Measurements from ENCODE around the gene ENDOV.

The ENDOV gene

DNA sequence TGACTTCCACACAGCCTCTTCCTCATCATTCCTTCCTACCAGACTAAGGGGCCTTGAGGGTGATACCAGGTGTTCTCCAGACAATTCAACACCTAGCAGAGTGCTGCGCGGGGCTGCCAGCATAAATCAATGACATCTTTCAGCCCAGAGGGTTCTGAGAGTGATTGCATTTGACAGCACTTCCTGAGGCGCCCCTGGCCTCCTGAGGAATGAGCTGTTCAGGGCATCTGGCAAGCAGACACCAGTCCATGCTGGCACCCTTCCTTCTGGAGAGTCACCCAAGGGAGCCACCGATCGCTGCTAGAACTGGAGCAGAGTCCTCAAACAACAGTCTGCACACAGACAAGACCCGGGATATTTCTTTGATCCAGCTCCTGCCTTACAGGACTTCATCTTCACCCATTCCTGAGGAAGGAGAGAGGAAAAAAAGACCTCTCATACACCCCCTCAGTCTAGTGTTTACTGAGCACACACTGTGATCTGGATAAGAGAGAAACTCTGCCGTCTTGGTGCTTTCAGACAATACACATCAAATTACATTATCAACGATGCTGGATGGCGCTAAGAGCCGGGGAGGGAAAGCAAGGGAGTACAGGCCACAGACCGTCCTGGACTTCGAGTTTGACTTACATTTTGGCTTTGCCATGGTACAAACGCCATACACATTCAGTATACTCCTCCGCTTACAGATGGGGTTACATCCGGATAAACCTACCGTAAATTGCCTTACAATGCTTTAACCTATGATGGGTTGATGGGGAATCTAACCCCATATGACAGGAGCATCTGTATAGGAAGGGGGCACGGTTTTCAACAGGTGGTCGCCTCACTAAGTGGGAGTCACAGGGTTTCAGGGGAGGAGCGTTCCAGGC, 38.4 kb downstream of the ENDOV start:
- DNase-seq, result no peak

DNA sequence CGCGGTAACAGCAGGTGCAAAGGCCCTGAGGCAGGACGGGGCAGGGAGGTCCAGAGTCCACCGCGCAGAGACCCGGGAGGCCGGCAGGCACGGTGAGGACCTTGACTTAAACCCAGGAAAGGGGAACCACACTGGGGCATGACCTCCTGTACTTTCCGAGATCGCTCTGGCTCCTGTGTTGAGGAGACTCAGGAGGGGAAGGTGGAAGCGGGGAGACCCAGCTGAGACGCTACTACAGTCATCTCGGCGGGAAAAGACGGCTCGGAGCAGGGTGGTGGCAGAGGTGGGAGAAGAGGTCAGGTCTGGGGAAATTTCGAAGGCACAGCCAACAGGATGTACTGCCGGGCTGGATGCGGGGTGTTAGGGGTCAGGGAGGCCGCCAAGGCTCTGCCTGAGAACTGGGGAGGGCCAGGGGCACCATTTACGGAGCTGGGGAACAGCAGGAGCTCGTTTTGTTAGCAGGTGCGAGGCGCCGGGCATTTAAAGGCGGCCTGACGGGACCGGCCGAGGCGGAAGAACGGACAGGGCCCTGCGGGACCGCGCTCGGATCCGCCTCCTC, 39.1 kb downstream of the ENDOV start:
- no peak for DNase-seq

DNA sequence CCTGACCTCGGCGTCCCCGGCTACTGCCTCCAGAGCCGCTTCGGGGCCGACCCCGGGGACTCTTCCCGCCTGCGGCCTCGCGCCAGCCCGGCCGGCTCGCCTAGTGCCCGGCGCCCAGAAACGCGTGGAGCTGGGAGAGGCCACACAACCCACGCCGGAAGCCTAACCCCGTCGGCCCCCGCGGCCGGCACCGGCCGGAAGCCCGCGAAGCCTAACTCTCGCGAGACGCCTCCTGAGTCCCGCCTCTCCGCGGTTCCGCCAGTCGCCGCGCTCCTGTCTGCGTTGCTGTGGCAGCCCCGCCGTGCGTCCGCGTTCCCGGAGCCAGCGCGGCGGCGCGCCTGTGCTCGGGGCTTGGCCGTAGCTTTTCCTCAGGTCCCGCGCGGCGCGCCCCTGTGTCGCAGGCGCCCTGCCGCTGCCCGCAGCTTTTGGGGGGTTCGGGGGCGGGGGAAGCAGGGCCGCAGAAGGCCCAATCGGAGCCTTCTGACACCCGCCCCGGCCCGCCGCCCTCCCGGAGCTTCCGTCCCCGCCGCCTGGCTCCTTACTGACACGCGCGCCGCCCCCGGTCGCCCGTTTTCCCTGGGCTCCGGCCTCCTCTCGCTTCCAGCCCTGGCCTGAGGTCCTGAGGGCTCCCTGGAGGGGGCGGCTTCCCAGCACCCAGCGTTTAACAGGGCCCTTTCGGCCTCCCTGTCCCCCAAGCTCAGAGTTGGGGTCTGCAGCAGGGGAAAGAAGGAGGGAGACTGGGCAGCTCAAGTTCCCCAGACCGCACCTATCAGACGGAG, 39.8 kb downstream of the ENDOV start:
- peak; percentile 60 for DNase-seq

DNA sequence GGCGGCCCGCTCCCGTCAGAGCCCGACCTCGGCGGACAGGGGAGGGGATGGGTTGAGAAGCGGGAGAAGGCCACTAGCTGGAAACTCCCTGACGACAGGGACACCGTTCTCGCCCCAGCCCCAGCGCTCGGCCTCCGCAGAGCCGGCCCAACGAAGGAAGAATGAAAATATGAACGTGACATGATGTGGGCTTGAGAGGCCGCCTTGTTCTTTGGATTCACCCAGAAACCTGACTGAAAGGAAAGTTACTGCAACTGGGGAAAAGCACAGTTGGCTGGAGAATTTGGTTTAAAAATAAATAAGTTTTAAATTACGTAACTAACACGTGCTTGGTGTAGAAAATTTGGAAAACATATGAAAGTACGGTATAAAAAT, 40.4 kb downstream of the ENDOV start:
- no peak for DNase-seq

DNA sequence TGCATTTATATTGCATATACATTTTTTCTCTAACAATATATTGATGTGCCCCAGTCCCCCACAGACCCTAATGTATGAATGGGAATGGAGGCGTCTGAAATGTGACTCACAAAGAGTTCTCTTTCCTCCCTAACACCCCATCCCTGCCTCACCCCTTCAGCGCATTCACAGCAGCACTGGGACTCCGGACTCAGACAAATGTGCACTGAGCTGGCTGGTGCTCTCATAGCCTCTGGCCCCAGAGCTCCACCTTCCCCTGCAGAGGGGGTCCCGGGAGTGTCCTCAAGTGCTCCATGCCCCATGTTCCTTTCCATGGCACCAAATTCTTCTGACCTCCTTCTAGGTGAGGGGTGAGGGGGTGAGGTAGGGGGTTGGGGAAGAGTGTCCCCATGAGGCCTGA, 40.8 kb downstream of the ENDOV start:
- no peak for DNase-seq

DNA sequence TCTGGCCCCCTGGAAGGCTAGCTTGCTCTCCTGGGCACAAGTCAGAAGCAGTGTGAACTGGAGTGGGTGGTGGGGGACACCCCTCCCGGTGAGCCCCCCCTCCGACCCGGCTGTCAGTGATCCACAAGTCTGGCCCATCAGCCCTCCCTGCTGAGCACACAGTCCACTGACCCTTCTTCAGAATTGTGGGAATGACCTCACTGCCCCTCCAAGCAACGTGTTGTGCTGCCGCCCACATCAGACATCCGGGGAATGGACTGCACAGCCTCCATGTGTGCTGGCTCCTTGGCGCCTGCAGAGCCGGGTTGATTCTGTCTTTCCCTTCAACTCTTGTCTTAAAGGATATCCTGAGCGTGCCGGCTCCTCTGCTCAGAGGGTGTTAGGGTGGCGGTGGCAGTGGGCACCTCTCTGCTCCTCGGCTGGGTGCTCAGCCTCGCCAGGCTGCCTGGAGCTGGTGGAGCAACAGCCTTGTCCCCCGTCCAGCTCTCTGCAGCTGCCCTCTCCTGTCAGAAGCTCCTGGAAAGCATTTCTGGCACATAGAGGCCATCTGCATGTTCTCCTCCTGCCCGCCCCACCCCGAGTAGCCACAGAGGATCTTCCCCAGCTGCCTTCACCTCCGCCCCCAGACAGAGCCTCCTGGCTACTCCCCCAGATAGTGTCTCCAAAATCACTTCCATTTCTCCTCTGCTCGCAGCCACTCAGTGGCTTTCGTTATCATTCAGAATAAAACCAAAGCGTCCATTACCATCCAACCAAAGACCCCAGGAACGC, 41.7 kb downstream of the ENDOV start:
- no peak for DNase-seq

DNA sequence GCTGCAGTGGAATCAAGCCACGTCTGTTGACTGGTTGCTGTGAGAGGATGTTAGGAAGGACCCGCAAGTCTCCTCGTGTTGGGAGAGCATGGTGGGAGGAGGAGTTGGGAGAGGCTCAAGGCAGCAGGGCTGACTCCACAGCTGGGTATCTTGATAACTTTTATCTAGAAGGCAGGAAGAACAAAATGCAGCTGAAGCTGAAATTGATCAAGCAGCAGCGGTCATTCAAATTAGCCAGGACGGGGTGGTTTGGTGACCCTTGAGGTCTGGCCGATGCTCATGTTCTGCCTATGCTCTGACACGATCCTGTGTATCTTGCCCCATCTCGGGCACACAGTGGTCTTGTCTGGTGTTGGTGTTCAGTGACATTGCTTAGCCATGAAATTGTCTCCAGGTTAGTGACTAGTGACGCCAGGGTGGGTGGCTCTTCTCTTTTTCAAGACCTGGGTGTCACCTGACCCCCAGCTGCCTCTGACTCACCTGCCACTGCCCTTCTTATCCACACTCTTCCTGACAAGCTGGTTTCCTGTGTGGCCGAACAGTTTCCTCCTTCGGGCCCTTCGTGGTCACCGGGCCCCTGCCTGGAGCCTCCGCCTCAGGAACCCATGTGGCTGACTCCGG, 42.4 kb downstream of the ENDOV start:
- no peak for DNase-seq

DNA sequence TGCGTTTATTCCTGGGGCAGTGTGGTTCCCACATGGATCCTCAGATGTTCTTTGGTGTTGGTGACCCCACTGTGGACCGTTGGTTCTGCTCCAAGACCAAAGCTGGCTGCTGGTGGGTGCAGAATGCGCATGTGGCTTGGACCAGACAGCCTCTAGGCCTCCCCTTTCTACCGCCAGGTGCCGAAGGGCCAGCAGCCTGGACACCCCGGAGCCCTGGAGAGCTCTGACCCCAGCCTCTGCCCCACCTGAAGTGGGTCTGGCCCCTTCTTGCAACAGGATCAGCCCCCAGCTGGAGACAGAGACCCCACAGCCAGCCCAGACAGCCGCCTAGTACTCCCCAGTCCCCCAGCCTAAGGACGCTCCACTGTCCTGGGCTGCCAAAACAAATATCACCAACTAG, 43.0 kb downstream of the ENDOV start:
- DNase-seq, result no peak

DNA sequence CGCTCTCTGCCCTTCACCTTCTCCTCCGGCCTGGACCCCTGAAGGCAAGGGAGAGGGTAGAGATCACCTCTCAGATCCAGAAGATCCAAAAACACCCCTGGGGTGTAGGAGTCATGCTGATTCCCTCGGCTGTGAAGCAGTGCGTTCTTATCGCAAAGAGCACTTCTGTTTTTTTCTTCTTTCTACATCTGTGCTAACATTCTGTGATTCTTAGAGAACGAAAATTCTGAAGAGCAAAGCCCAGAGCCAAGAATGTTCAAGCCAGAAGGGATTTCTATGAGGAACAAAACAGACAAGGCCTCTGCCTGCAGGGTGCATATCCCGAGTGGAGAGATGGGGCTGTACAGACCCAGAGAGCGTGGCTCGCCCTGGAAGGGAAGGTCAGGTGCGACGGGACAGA, 44.3 kb downstream of the ENDOV start:
- DNase-seq, result no peak

DNA sequence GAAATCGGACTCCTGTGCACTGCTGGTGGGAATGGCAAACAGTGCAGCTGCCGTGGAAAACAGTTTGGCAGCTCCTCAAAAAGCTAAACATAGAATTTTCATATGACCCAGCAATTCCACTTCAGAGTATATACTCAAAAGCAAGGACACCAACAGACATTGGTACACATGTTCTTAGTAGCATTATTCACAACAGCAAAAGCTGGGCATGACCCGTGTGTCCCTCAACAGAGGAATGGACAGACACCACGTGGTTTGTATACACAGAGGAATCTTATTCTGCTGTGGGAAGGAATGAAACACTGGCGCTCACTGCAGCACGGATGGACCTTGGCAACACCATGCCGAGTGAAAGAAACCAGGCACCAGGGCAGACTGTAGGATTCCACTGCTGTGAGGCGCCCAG, 45.5 kb downstream of the ENDOV start:
- DNase-seq, result no peak

DNA sequence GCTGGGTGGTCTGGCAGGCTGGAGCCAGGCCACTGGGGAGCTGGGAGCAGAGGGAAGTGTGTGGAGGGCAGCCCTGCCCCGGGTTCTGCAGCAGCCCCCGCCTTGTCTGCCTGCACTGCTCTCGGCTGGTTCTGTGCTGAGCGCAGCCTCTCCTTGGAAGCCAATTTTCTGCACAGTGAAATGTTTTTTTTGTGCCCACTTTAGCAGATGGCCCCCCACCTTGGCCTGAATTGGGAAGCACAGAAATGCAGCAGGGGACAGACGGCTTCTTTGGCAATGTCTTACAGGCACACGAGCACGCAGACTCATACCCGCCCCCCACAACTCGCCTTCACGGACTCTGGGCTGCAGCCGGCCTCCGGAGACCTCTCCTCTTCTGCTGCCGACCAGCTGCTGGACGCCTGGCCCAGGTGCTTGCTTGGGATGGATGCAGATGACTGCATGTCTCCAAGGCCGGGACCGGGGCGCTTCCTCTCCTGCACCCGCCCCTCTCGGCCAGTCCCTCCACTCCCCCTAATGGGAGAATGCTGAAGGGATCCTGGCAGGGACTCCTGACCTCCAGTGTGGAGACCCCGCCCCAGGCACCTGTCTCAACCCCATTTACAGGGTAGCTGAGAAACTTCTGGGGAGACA, 46.7 kb downstream of the ENDOV start:
- DNase-seq, result no peak

DNA sequence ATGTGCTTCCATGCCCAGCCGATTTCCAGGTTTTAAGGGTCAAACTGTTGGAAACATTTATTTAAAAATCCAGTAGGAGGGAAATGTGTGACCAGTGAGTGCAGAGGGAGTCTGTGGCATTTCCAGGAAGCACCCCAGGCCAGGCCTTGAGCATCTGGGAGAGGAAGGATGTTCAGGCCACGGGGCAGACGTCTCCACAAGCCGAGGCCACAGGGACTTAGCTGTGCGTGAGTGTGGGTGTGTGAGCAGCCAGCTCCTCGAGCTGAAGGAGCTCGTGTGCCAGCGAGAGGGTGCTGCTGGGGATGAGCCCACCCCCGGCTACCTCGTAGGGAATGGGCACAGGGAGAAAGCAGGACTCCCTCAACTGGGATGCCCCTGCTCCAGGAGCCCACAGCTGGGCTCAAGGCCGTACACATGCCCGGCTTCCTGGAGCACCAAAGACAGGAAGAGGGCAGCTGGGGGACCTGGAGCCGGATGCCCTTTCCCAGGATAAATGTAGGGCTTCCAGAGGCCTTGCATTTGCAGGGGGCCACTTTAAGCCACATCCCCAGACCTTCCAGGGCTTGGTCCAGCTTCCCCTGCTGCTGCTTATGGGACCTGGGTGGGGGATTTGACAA, 48.9 kb downstream of the ENDOV start:
- no peak for DNase-seq

DNA sequence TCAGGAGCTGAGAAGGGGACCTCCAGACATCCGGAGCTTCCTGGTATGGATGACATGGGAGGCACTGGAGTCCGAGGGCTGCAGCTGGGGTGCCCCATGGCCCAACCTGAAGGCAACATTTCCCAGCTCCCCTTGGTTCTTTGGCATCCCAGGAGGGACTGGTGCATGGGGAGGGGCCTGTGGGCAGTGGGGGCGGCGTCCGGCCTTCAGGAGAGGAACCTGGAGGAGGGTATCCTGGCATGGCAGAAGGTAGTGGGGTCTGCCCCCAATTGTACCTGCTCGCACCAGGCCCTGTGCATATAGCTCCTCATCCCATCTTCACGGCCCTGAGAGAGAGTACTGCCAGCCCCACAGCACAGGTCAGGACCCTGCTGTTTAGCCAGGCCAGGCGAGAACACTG, 49.5 kb downstream of the ENDOV start:
- DNase-seq, result no peak

DNA sequence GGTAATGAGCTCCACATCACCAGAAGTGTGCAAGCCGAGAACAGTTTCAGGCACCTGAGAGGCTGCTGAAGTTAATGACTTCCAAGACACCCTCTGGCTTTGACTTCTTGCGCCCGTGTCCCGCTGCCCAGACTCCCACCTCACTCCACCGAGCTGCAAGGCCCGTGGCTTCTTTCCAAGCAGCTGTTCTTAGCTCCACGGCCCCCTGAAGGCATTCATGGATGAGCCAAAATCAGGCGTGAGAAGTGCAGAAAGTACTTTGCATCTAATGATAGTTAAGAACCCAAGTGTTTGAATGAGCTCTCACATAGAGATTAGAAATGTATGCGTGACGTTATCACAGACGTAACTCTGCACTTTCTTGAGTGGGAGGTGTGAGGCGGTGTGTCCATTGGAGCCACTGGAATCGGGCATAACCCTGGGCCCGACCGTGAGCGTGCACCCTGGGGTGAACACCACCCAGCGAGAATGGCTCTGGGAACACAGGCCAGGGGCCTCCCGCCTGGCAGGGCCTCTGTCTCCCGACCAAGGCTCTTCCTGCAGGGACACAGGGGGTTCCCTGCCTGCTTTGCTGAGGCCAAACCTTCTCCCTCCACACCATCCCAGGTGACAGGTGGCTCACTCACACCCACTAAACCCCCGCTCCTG, 50.5 kb downstream of the ENDOV start:
- no peak for DNase-seq

DNA sequence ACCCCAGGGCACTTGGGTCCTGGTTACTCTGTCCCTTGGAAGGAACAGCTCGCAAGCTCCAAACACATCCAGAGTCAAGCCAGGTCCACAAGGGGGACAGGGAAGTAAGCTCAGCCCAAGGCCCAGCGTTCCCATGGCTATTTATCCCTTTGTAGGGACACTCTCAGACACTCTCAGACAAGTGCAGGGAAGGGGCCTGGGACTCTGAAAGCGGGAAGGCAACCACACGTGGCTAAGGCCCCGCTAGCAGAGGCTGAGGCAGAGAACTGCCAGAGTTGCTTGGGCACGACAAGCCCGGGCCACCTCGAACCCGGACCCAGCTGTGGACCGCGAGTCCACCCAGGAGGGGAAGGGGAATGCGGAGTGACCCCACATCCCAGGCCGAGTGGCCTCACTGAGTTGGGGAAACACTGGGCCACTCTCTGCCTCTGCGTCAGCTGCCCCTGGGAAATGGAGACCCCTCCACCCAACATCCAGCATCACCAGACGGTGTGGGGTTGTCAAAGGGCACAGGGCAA, 51.3 kb downstream of the ENDOV start:
- DNase-seq, result no peak

DNA sequence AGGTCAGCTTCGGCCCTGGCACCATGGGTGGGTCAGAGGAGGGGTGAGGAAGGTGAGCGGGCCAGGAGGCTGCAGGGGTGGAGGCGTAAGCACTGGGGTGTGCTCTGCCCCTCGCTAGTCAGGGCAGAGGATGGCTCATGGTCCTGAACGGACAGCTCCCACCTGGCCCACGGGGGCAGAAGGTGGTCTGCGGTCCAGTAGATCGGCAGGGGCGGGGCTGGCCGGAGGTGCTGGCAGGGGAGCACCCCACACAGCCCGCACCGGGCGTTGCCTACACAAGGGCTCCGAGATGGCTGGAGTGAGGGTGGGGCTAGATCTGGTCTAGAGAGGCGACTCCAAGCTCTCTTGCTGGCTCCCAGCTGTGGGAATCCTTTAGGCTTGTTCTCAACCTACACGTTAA, 53.3 kb downstream of the ENDOV start:
- DNase-seq, result no peak

DNA sequence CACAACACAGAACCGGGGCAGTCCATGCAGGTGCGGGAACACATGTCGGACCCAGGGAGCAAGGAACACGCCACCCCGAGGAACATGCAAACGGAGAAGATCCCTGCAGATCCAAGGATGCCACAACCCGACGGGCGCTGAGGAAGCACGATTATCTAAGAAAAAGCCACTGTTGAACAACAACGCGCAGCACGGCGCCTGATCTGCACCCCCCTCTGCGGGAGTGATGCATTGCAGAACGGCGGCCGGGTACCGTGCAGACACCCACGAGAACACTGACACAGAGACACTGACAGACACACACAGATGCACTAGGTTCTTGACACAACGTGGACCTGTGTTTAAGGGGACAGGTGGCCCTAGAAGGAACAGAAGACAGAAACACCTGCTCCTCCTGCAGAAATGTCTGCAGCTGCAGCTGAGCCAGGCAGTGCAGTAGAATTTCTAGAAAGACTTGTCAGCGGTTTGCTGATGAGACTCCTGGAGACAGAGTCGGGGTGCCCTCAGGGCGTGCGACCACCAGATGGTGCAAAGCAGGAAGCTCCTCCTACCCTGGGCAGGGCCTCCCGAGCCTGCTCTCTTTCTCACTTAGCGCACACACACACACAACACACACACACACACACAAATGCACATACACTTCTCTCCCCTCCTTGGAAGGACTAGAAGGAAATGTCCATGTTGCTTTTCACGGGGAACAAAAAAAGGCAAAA, 54.0 kb downstream of the ENDOV start:
- DNase-seq, result no peak

DNA sequence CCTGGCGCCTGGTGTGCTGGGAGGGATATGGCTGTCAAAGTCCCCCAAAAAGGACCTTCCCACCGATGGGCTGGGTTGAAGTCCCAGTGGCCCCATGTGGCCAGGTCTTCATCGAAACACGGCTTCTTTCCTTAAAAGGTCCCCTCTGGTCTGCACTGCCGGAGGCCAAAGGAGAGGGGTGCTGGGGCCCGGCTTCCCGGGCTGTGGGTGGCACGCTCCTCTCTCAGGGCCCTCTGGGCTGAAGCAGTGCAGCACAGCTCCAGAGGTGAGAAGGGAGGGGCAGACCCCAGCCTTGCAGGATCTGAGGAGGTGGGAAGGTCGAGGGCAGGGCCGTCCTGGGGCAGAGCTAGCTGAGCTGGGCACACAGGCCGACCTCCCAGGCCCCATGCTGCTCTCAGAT, 54.7 kb downstream of the ENDOV start:
- DNase-seq, result no peak

DNA sequence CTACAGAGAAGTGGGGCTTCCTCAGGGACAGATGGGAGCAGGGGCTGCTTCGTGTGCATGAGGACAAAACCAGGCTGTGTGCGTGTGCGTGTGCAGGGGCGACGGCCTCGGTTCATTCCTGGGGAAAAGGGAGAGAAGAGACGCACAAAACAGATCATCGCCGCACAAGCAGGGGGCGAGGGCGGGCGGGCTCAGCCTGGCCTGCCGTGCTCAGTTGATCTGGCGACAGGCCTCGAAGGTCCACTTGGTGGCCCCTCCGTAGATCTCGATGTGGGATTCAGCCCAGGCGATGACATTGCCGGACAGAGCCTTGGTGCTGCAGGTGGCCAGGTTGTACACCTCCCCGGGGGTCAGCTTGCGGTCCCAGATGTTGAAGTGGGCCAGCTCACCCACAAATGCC, 55.6 kb downstream of the ENDOV start:
- DNase-seq, result no peak

DNA sequence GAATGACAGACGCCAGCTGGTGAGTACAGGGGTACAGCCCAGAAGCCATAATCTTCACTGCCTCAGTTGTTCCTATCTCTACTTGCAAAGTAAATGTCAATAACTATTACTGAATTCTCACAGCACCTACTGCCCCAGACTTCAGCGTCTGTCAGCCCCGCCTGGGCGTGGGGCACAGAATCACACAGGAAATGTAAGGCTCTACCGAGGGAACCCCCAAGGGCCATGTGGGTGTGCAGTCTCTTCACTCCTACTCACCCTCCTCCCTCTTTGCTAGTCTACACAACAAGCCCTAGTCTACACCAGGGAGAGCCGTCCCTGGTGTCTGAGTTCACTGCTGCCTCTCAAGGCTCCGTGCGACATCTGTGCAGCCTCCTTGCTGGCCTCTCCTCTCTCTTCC, 57.0 kb downstream of the ENDOV start:
- DNase-seq, result no peak
